Activated CD4-positive, alpha-beta T cell treated with anti-CD3 and anti-CD28 coated beads for 36 hours (primary cell): ENCODE measurements around the gene DEGS2. TPM values are rescaled to one million over a fixed set of nuclear protein-coding genes. Genes with fewer than 3 reads are reported as not detected.

Experiments used
- ATAC-seq: fragments of 200-7000 bp; cut with Tn5 transposase; one replicate; pipeline ENCODE4 v1.10.0; 2021; ENCODE audit warnings: mild to moderate bottlenecking, moderate library complexity
- CTCF ChIA-PET: fragments of 350-600 bp; sonication (Branson Sonifier 250); formaldehyde crosslinking; loops from one replicate; lab custom pipeline; 2021; ENCODE audit warnings: antibody characterized with exemption; lab: Charles Lee
- POLR2A ChIA-PET: fragments of 350-600 bp; sonication (Branson Sonifier 250); formaldehyde crosslinking; loops from one replicate; lab custom pipeline; 2021; ENCODE audit warnings: antibody characterized with exemption, inconsistent platforms; lab: Charles Lee
- DNase-seq: peaks from one replicate; pipeline ENCODE4 v3.0.0-alpha.2; 2020
- H3K27ac Mint-ChIP-seq: one replicate; pipeline ENCODE4 v1.8.0; 2021; ENCODE audit warnings: mixed read lengths
- H3K27me3 Mint-ChIP-seq: one replicate; pipeline ENCODE4 v1.8.0; 2021; ENCODE audit warnings: mixed read lengths
- H3K36me3 Mint-ChIP-seq: one replicate; pipeline ENCODE4 v1.8.0; 2021; ENCODE audit warnings: low read depth, mixed read lengths
- H3K4me1 Mint-ChIP-seq: one replicate; pipeline ENCODE4 v1.8.0; 2021; ENCODE audit warnings: mixed read lengths
- H3K4me3 Mint-ChIP-seq: one replicate; pipeline ENCODE4 v1.8.0; 2021; ENCODE audit warnings: mild to moderate bottlenecking, moderate library complexity, mixed read lengths
- H3K9me3 Mint-ChIP-seq: one replicate; pipeline ENCODE4 v1.8.0; 2021; ENCODE audit warnings: low read depth, mixed read lengths
- intact Hi-C, 2 experiments: fragments of 100-400 bp; cut with DNase I in 1 of 2; cut with micrococcal nuclease in 1 of 2; formaldehyde crosslinking; loops; one replicate each; pipeline versions ENCODE4 v1.14.2 to v1.15.1; 2022 to 2024; cut with DNase I, micrococcal nuclease
- total RNA-seq, 2 experiments: library from RNA; stranded (reverse); gene quantifications; one replicate each; pipeline ENCODE4 v1.2.3, GENCODE V29; 2021

The DEGS2 gene
- total RNA-seq, 2 experiments from 2014 or later: 2.6 to 2.8 TPM

- no peaks in the 10 kb centered on the region for H3K9me3 Mint-ChIP-seq
- peak overlapping the region; percentile 83 for H3K27ac Mint-ChIP-seq
- ATAC-seq: peak; percentile 48
- intact Hi-C loops: no loop called here
- peaks cover 27% of the 10 kb centered on the region for H3K4me1 Mint-ChIP-seq
- peak; percentile 33 for DNase-seq
- H3K36me3 Mint-ChIP-seq: peaks cover 23% of the 10 kb centered on the region
- H3K27me3 Mint-ChIP-seq: no peaks in the 10 kb centered on the region
- ChIA-PET POLR2A (no interaction called here), CTCF (interaction anchor here (0.6 to 3.7 kb wide), 7 partner anchors 10 to 135 kb away, joined by 3 to 22 read pairs (median 3); no protein-coding TSS in a partner anchor)
- no peak overlapping the region for H3K4me3 Mint-ChIP-seq
Measured at GRCh38 chr14:100118396-100119011, 40.9 kb downstream of the DEGS2 start.

- intact Hi-C loops: no loop called here
- no peak for DNase-seq
- Mint-ChIP-seq H3K4me3 (no peak overlapping the region), H3K27ac (peak overlapping the region; percentile 83), H3K27me3 (no peaks in the 10 kb centered on the region), H3K4me1 (peaks cover 34% of the 10 kb centered on the region), H3K36me3 (peaks cover 22% of the 10 kb centered on the region), H3K9me3 (no peaks in the 10 kb centered on the region)
- ChIA-PET CTCF (interaction anchor here (0.6 to 3.7 kb wide), 7 partner anchors 9 to 134 kb away, joined by 3 to 22 read pairs (median 3); no protein-coding TSS in a partner anchor), POLR2A (no interaction called here)
- peak; percentile 27 for ATAC-seq
Measured at GRCh38 chr14:100117633-100118395, 41.6 kb downstream of the DEGS2 start.

GRCh38 chr14:100117026-100117425, 42.4 kb downstream of the DEGS2 start:
- no peak overlapping the region for H3K4me3 Mint-ChIP-seq
- POLR2A ChIA-PET: no interaction called here
- ATAC-seq (no peak), DNase-seq (no peak)
- H3K36me3 Mint-ChIP-seq: peaks cover 27% of the 10 kb centered on the region
- no peaks in the 10 kb centered on the region for H3K27me3 Mint-ChIP-seq
- no peaks in the 10 kb centered on the region for H3K9me3 Mint-ChIP-seq
- peak overlapping the region; percentile 56 for H3K27ac Mint-ChIP-seq
- H3K4me1 Mint-ChIP-seq: peaks cover 39% of the 10 kb centered on the region
- intact Hi-C loops: no loop called here
- CTCF ChIA-PET: interaction anchor here (1.0 to 3.7 kb wide), 2 partner anchors 8 to 60 kb away, joined by 3 to 22 read pairs; no protein-coding TSS in a partner anchor

GRCh38 chr14:100116134-100116533, 43.3 kb downstream of the DEGS2 start:
- no peak for DNase-seq
- peaks cover 39% of the 10 kb centered on the region for H3K4me1 Mint-ChIP-seq
- intact Hi-C loops: no loop called here
- no peak overlapping the region for H3K4me3 Mint-ChIP-seq
- H3K27me3 Mint-ChIP-seq: no peaks in the 10 kb centered on the region
- peaks cover 27% of the 10 kb centered on the region for H3K36me3 Mint-ChIP-seq
- ChIA-PET POLR2A (interaction anchor here (0.6 kb wide), 1 partner anchor 51 kb away, joined by 3 read pairs; no protein-coding TSS in a partner anchor), CTCF (interaction anchor here (0.6 to 3.7 kb wide), 12 partner anchors 8 to 140 kb away, joined by 3 to 22 read pairs (median 4); no protein-coding TSS in a partner anchor)
- no peak overlapping the region for H3K27ac Mint-ChIP-seq
- no peak for ATAC-seq
- H3K9me3 Mint-ChIP-seq: no peaks in the 10 kb centered on the region

- Mint-ChIP-seq H3K9me3 (no peaks in the 10 kb centered on the region), H3K36me3 (peaks cover 26% of the 10 kb centered on the region), H3K27ac (peak overlapping the region; percentile 29), H3K27me3 (no peaks in the 10 kb centered on the region), H3K4me3 (no peak overlapping the region), H3K4me1 (peaks cover 39% of the 10 kb centered on the region)
- ChIA-PET CTCF (interaction anchor here (0.5 to 3.0 kb wide), 14 partner anchors 10 to 139 kb away, joined by 3 to 13 read pairs (median 3); no protein-coding TSS in a partner anchor), POLR2A (interaction anchor here (0.6 kb wide), 1 partner anchor 51 kb away, joined by 3 read pairs; no protein-coding TSS in a partner anchor)
- no peak for ATAC-seq
- no peak for DNase-seq
- intact Hi-C loops: no loop called here
Measured at GRCh38 chr14:100115726-100116125, 43.7 kb downstream of the DEGS2 start.

- ChIA-PET POLR2A (no interaction called here), CTCF (interaction anchor here (0.5 to 3.0 kb wide), 13 partner anchors 9 to 880 kb away, joined by 3 to 13 read pairs (median 3); no protein-coding TSS in a partner anchor)
- peak overlapping the region; percentile 29 for H3K27ac Mint-ChIP-seq
- no peaks in the 10 kb centered on the region for H3K27me3 Mint-ChIP-seq
- ATAC-seq: no peak
- no peaks in the 10 kb centered on the region for H3K9me3 Mint-ChIP-seq
- no peak overlapping the region for H3K4me3 Mint-ChIP-seq
- DNase-seq: no peak
- intact Hi-C loops: no loop called here
- peaks cover 39% of the 10 kb centered on the region for H3K4me1 Mint-ChIP-seq
- H3K36me3 Mint-ChIP-seq: peaks cover 22% of the 10 kb centered on the region
Measured at GRCh38 chr14:100115236-100115635, 44.2 kb downstream of the DEGS2 start.

- Mint-ChIP-seq H3K27me3 (no peaks in the 10 kb centered on the region), H3K36me3 (peaks cover 25% of the 10 kb centered on the region), H3K4me3 (no peak overlapping the region), H3K4me1 (peaks cover 44% of the 10 kb centered on the region), H3K9me3 (no peaks in the 10 kb centered on the region), H3K27ac (no peak overlapping the region)
- DNase-seq: no peak
- no peak for ATAC-seq
- intact Hi-C loops: no loop called here
- ChIA-PET POLR2A (interaction anchor here (0.5 kb wide), 1 partner anchor 35 kb away, joined by 3 read pairs; no protein-coding TSS in a partner anchor), CTCF (interaction anchor here (3.0 kb wide), 1 partner anchor 132 kb away, joined by 13 read pairs; no protein-coding TSS in a partner anchor)
Measured at GRCh38 chr14:100114109-100114765, 45.2 kb downstream of the DEGS2 start.

- no peak overlapping the region for H3K4me3 Mint-ChIP-seq
- ATAC-seq: no peak
- CTCF ChIA-PET: interaction anchor here (0.5 to 12.1 kb wide), 9 partner anchors 31 to 141 kb away, joined by 3 to 300 read pairs (median 5); no protein-coding TSS in a partner anchor
- H3K36me3 Mint-ChIP-seq: peaks cover 31% of the 10 kb centered on the region
- no peaks in the 10 kb centered on the region for H3K27me3 Mint-ChIP-seq
- POLR2A ChIA-PET: no interaction called here
- peak overlapping the region; percentile 86 for H3K27ac Mint-ChIP-seq
- no peak for DNase-seq
- no peaks in the 10 kb centered on the region for H3K9me3 Mint-ChIP-seq
- peaks cover 45% of the 10 kb centered on the region for H3K4me1 Mint-ChIP-seq
- intact Hi-C loops: no loop called here
Measured at GRCh38 chr14:100111931-100112704, 47.3 kb downstream of the DEGS2 start.

GRCh38 chr14:100110816-100111215, 48.6 kb downstream of the DEGS2 start:
- POLR2A ChIA-PET: interaction anchor here (0.7 kb wide), 1 partner anchor 90 kb away, joined by 3 read pairs; no protein-coding TSS in a partner anchor
- Mint-ChIP-seq H3K27ac (no peak overlapping the region), H3K9me3 (no peaks in the 10 kb centered on the region), H3K4me1 (peaks cover 55% of the 10 kb centered on the region), H3K4me3 (no peak overlapping the region), H3K36me3 (peaks cover 42% of the 10 kb centered on the region), H3K27me3 (no peaks in the 10 kb centered on the region)
- CTCF ChIA-PET: interaction anchor here (1.4 to 12.1 kb wide), 4 partner anchors 28 to 114 kb away, joined by 5 to 300 read pairs (median 98); no protein-coding TSS in a partner anchor
- ATAC-seq (no peak), DNase-seq (no peak)
- intact Hi-C loops: no loop called here

GRCh38 chr14:100109594-100109955, 49.9 kb downstream of the DEGS2 start:
- Mint-ChIP-seq H3K4me3 (no peak overlapping the region), H3K9me3 (no peaks in the 10 kb centered on the region), H3K36me3 (peaks cover 46% of the 10 kb centered on the region), H3K27ac (peak overlapping the region; percentile 92), H3K4me1 (peaks cover 67% of the 10 kb centered on the region), H3K27me3 (no peaks in the 10 kb centered on the region)
- DNase-seq: no peak
- no peak for ATAC-seq
- POLR2A ChIA-PET: interaction anchor here (11.5 kb wide), 1 partner anchor 39 kb away, joined by 162 read pairs; the partner anchor contains the start of gene EVL
- intact Hi-C loops: loop anchor here in 1 of 2 experiments (5.0 kb wide), 1 partner anchor 133 kb away; no protein-coding TSS in a partner anchor
- CTCF ChIA-PET: interaction anchor here (1.0 to 12.1 kb wide), 10 partner anchors 8 to 137 kb away, joined by 3 to 300 read pairs (median 26); no protein-coding TSS in a partner anchor
